K562 (cell line): ENCODE measurements around the gene ARHGAP26. TPM values are rescaled to one million over a fixed set of nuclear protein-coding genes. Genes with fewer than 3 reads are reported as not detected.

ENCODE experiments used
- JUND ChIP-seq, 2 experiments: IDR thresholded peaks; 2 replicates in 1 of 2; 3 replicates in 1 of 2; pipeline ENCODE4 v1.6.1; 2011; ENCODE audit warnings: borderline replicate concordance in 2 of 2, low read depth in 2 of 2, low read length in 2 of 2, improper control_type of control experiment in 1 of 2, missing biosample characterization in 1 of 2, missing genetic modification characterization in 1 of 2, missing genetic modification reagents in 1 of 2
- MCM3 ChIP-seq: fragments of 450-650 bp; IDR thresholded peaks from 2 replicates; pipeline ENCODE4 v1.6.1; 2016
- NR2C2 ChIP-seq, 2 experiments: fragments of 200-800 bp in 1 of 2; sonication (Bioruptor generic) in 1 of 2; sonication (generic) in 1 of 2; formaldehyde crosslinking in 1 of 2; IDR thresholded peaks; 2 replicates each; pipeline versions ENCODE4 v1.6.1 to v1.8.0; 2016 to 2022; ENCODE audit warnings: mild to moderate bottlenecking in 1 of 2, missing compliant biosample characterization in 1 of 2, missing genetic modification characterization in 1 of 2, missing genetic modification reagents in 1 of 2
- PHF8 ChIP-seq: fragments of 200-600 bp; sonication (generic); IDR thresholded peaks from 2 replicates; pipeline ENCODE4 v1.6.1; 2012; ENCODE audit warnings: mixed run types, mild to moderate bottlenecking, inconsistent platforms, low read length, moderate library complexity, borderline replicate concordance
- PHTF2 ChIP-seq: fragments of 250-450 bp; sonication (Bioruptor Pico); IDR thresholded peaks from 2 replicates; pipeline ENCODE4 v1.5.0; 2021; ENCODE audit warnings: mild to moderate bottlenecking
- POLR3A ChIP-seq: IDR thresholded peaks from 2 replicates; pipeline ENCODE4 v1.6.1; 2011; ENCODE audit warnings: borderline replicate concordance, mild to moderate bottlenecking, moderate library complexity; ENCODE audit not compliant: insufficient read length, insufficient read depth; ENCODE audit errors: extremely low read depth
- SMARCC2 ChIP-seq: fragments of 450-650 bp; IDR thresholded peaks from 2 replicates; pipeline ENCODE4 v1.6.1; 2017; ENCODE audit warnings: antibody characterized with exemption, moderate library complexity, mild to moderate bottlenecking, low read depth
- SMARCE1 ChIP-seq: fragments of 450-650 bp; IDR thresholded peaks from 2 replicates; pipeline ENCODE4 v1.7.1; 2016; ENCODE audit warnings: mild to moderate bottlenecking
- SOX6 ChIP-seq: fragments of 450-650 bp; IDR thresholded peaks from 2 replicates; pipeline ENCODE4 v1.6.1; 2014; ENCODE audit warnings: mild to moderate bottlenecking
- TFAM ChIP-seq: fragments of 250-450 bp; sonication (Bioruptor Pico); conservative IDR thresholded peaks from 2 replicates; pipeline ENCODE4 v1.5.0; 2021; ENCODE audit warnings: mild to moderate bottlenecking, moderate library complexity
- ZNF766 ChIP-seq: fragments of 200-800 bp; sonication (Bioruptor generic); conservative IDR thresholded peaks from 2 replicates; pipeline ENCODE4 v1.6.1; 2016; ENCODE audit warnings: missing genetic modification characterization, missing compliant biosample characterization
- polyA plus RNA-seq, 8 experiments: library from polyadenylated mRNA; depleted of rRNA in 4 of 8; stranded (reverse) in 5 of 8; unstranded in 3 of 8; fragments of >200 nt; fragmentation: Nextera tagmentation in 2 of 8; fragmentation: Illumina TruSeq in 1 of 8; extraction: Ambion mirVana in 2 of 8; extraction: Trizol in 1 of 8; gene quantifications; 2 replicates each; pipeline versions ENCODE4 v1.2.1 to v1.2.3, GENCODE V29; 2011 to 2014; ENCODE audit warnings: inconsistent platforms in 1 of 8, missing spikeins in 1 of 8
- total RNA-seq, 7 experiments: library from RNA; depleted of rRNA in 6 of 7; stranded (reverse); fragments of >200 nt in 6 of 7; fragmentation: Illumina TruSeq in 2 of 7; extraction: Trizol in 2 of 7; gene quantifications; 2 replicates each; pipeline versions ENCODE4 v1.2.1 to v1.2.3, GENCODE V29; 2011 to 2021; ENCODE audit warnings: low replicate concordance in 1 of 7
- TF ChIP-seq, protein P1 (sequence below), 2 experiments: fragments of 450-650 bp in 1 of 2; sonication (generic) in 1 of 2; formaldehyde crosslinking in 1 of 2; IDR thresholded peaks; 2 replicates each; pipeline versions ENCODE4 v1.7.1 to v1.9.0; 2016 to 2022; ENCODE audit warnings: inconsistent platforms in 1 of 2, mild to moderate bottlenecking in 1 of 2, missing genetic modification reagents in 1 of 2
- TF ChIP-seq, protein P2 (sequence below): fragments of 250-450 bp; sonication (Bioruptor Pico); IDR thresholded peaks from 2 replicates; pipeline ENCODE4 v1.5.0; 2021
- TF ChIP-seq, protein P3 (sequence below): sonication (generic); formaldehyde crosslinking; IDR thresholded peaks from 2 replicates; pipeline ENCODE4 v1.9.0; 2022; ENCODE audit warnings: mild to moderate bottlenecking, missing genetic modification reagents

Gene ARHGAP26
- total and polyA plus RNA-seq, 9 of the 15 experiments (the other 6 are each of a cell fraction or from before 2014, with no cell fraction given) = 0.13 to 1.1 (median 0.55) TPM

DNA sequence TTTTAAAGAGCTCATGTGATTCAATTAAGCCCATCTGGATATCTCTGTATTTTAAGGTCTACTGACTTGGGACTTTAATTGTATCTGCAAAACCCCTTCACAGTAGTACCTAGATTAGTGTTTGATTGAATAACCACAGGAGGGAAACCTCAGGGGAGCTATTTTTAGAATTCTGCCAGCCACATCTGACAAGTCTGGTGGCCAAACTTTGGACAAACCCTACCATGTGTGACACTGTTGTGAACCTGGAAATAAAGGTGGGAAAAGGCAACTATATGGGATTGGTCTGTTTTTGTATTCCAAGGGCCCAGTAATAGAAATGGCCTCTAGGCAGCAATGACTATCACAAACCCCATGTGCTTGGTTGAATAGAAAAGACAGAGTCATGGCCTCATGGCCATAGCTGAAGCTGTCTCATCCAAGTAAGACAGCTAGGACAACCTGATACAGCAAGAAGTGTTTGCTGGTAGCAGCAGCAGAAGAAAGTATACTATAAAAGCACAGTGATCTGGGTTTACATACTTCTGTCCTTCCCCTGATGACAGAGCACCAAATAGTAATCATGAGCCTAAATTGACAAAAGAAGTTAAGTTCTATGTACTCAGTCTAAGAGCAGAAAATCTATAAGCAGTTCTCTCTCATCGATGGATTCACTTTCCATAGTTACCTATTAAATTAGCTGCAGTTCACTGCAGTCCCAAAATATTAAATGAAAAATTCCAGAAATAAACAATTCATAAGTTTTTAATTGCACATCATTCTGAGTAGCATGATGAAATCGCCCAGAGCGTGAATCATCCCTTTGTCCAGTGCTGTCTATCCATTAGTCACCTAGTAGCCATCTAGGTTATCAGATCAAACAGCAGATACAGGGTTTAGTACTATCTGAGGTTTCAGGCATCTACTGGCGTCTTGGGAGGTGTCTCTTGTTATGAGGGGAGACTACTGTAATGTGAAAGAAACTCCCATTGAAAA is 189.8 kb downstream of the ARHGAP26 start (continued):
- TF ChIP-seq, protein P1, sequence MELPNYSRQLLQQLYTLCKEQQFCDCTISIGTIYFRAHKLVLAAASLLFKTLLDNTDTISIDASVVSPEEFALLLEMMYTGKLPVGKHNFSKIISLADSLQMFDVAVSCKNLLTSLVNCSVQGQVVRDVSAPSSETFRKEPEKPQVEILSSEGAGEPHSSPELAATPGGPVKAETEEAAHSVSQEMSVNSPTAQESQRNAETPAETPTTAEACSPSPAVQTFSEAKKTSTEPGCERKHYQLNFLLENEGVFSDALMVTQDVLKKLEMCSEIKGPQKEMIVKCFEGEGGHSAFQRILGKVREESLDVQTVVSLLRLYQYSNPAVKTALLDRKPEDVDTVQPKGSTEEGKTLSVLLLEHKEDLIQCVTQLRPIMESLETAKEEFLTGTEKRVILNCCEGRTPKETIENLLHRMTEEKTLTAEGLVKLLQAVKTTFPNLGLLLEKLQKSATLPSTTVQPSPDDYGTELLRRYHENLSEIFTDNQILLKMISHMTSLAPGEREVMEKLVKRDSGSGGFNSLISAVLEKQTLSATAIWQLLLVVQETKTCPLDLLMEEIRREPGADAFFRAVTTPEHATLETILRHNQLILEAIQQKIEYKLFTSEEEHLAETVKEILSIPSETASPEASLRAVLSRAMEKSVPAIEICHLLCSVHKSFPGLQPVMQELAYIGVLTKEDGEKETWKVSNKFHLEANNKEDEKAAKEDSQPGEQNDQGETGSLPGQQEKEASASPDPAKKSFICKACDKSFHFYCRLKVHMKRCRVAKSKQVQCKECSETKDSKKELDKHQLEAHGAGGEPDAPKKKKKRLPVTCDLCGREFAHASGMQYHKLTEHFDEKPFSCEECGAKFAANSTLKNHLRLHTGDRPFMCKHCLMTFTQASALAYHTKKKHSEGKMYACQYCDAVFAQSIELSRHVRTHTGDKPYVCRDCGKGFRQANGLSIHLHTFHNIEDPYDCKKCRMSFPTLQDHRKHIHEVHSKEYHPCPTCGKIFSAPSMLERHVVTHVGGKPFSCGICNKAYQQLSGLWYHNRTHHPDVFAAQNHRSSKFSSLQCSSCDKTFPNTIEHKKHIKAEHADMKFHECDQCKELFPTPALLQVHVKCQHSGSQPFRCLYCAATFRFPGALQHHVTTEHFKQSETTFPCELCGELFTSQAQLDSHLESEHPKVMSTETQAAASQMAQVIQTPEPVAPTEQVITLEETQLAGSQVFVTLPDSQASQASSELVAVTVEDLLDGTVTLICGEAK (IDR thresholded peaks at IDR 0.05) = no peak
- TF ChIP-seq, protein P1 (CRISPR knock-in tag; IDR thresholded peaks at IDR 0.05) = no peak
- TF ChIP-seq ZNF766 (CRISPR knock-in tag) (0 out of 2 replicates have a peak, but pooled peaks have one; percentile 38), SMARCC2 (no peak), TFAM (no peak), MCM3 (no peak), SMARCE1 (peak; percentile 20; the same call in 1 of the 2 replicates), NR2C2 (CRISPR knock-in tag; IDR thresholded peaks at IDR 0.05) (no peak), NR2C2 (tag; IDR thresholded peaks at IDR 0.05) (peak; percentile 30; the same call in 1 of the 2 replicates), POLR3A (no peak), JUND (IDR thresholded peaks at IDR 0.05; ENCODE audit: borderline replicate concordance, low read depth, low read length) (peak; percentile 71; the same call in 1 of the 2 replicates), JUND (tag; IDR thresholded peaks at IDR 0.05; ENCODE audit: borderline replicate concordance, low read depth, low read length) (peak; percentile 69; the same call in 1 of the 3 replicates), PHF8 (no peak), PHTF2 (no peak), SOX6 (peak; percentile 75)
- TF ChIP-seq, protein P2, sequence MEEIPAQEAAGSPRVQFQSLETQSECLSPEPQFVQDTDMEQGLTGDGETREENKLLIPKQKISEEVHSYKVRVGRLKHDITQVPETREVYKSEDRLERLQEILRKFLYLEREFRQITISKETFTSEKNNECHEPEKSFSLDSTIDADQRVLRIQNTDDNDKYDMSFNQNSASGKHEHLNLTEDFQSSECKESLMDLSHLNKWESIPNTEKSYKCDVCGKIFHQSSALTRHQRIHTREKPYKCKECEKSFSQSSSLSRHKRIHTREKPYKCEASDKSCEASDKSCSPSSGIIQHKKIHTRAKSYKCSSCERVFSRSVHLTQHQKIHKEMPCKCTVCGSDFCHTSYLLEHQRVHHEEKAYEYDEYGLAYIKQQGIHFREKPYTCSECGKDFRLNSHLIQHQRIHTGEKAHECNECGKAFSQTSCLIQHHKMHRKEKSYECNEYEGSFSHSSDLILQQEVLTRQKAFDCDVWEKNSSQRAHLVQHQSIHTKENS (CRISPR knock-in tag) = no peak
- TF ChIP-seq, protein P3, sequence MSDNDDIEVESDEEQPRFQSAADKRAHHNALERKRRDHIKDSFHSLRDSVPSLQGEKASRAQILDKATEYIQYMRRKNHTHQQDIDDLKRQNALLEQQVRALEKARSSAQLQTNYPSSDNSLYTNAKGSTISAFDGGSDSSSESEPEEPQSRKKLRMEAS (CRISPR knock-in tag) = no peak
